Suppressor macrophage treated with lipopolysaccharide for 1 hour (primary cell): ENCODE measurements around the gene FILIP1.

ENCODE experiments used
- DNase-seq, 3 donors: peaks; one replicate each; pipeline ENCODE4 v3.0.0-alpha.2; 2020 to 2022

The FILIP1 gene

GRCh38 chr6:75376347-75377024, 117.1 kb downstream of the FILIP1 start:
- no peak for DNase-seq

DNA sequence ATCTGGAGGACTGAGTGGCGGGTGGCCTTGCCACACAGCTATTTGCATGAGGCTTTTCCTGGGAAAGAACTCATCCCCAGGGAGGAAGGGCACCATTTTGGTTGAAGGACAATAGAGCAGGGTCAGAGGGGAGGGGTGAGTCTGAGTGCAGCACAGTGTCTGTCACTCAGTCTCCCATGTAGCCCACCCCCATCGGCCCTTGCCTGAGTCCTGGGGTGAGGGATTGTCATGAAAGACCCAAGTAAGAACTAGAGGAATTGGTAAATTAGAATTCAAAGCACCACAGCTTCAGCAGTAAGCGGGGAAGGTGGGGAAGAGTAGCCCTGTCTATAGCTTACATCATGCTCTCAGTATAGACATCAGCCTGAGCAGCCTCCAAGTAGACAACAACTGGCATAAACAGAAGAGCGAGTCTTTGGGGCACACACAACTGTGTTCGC, 118.6 kb downstream of the FILIP1 start:
- DNase-seq = no peak

- DNase-seq = no peak
These were observed 120.7 kb downstream of the FILIP1 start for GRCh38 chr6:75372884-75373283.

DNA sequence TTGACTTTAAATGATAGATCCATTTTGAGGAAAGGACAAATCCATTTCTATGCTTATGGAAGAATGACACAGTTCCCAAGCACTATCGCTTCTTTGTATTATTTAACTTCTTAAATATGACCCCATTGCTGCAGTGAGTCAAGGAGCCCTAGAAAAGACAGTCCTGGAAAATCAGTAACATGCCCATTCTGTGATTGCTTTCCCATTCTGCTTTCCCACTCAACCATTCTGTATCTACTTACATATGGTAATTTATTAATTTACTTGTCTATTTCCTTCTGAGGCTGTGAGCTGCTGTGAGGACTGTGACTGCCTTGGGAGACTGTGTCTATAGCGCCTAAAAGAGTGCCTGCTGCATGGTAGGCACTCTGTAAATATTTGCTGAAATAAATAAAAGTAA, 123.6 kb downstream of the FILIP1 start:
- DNase-seq = no peak

- peak in 1 of 3 donors; percentile 15 for DNase-seq
These were observed 124.7 kb downstream of the FILIP1 start for GRCh38 chr6:75368864-75369402.

- no peak for DNase-seq
These were observed 125.3 kb downstream of the FILIP1 start for GRCh38 chr6:75368151-75368779.

GRCh38 chr6:75363304-75363703, 130.3 kb downstream of the FILIP1 start:
- no peak for DNase-seq

DNA sequence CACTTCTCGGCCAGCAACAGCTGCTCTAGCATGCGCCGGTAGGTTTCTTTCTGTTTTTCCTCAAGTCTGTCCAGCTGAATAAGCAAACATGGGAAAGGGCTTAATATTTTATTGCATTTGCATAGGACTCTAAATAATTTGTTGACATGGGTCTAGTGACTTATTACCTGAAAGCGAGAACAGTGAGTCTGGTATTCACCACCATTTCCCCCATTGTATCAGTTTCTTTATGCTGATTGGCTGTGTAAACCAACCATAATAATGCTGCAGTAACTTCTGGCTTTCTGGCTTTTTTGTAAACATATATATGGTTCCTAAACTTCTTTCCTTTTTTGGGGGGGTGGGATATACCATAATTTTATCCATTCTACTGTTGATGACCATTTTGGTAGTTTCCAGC, 140.0 kb downstream of the FILIP1 start:
- no peak for DNase-seq

DNA sequence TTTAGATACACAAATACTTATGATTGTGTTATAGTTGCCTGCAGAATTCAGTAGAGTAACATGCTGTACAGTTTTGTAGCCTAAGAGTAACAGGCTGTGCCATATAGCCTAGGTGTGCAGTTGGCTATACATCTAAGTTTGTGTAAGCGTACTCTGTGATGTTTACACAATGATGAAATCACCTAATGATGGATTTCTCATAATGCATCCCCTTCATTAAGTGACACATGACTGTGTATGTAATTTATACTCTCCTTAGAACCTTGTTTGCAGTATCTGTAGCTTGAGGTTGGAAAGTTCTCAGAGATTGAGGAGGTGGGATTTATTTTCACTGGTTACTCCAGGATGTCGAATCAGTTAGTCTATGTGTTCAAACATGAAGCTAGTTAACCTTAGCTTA, 142.0 kb downstream of the FILIP1 start:
- DNase-seq = no peak

- no peak for DNase-seq
These were observed 142.8 kb downstream of the FILIP1 start for GRCh38 chr6:75350808-75351207.

GRCh38 chr6:75350156-75350555, 143.4 kb downstream of the FILIP1 start:
- DNase-seq = no peak

- DNase-seq = peak; percentile 10 to 18 (median 15)
These were observed 144.2 kb downstream of the FILIP1 start for GRCh38 chr6:75349262-75349984.

DNA sequence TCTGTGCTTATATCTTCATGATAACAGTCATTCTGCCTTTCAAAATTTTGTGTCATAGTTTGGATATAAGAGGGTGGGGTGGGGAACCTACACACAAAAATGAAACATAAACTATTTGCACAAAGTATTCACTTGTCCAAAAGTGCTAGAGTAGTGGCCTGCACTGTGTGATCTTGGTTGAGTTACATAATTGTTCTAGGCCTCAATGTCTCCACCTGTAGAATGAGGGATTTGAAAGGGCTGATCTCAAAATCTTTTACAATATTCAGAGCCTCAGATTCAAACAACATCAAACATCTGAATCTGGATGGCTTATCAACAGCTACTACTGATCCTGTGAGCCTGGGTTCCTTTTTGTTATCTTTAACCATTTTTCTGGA, 144.7 kb downstream of the FILIP1 start:
- no peak for DNase-seq

DNA sequence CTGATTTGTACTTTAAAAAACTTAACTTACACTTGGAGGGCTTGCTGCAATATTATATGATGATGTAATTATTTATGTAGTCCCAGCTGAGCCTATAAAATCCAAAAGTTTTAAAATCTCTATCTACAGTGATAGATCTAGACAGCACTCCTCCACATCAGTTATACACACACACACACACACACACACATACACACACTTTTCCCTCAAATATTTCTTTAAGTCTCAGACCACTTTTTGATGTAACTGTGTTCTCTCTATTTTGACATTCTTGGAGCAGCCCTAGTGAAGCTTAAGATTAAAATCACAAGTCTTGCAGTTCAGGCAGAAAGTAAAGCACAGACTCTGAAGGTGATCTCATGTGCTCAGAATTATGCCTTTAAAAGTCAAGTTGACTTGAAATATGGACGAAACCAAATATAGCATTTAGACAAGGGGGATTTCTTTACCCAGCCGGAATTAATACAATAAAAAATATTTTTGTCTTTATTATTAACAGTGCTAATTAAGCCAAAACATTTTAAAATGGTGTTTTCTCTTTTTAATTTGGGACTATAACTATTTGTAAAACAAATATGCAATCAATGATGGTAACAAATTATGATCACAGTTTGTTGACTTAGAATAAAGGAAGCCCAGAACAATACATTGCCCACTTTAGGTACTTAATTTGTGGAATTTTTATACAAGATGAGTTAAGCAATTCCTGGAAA, 145.5 kb downstream of the FILIP1 start:
- no peak for DNase-seq

- DNase-seq = no peak
These were observed 148.2 kb downstream of the FILIP1 start for GRCh38 chr6:75345413-75345812.

- DNase-seq = peak in 1 of 3 donors; percentile 1
These were observed 149.1 kb downstream of the FILIP1 start for GRCh38 chr6:75344455-75344854.

DNA sequence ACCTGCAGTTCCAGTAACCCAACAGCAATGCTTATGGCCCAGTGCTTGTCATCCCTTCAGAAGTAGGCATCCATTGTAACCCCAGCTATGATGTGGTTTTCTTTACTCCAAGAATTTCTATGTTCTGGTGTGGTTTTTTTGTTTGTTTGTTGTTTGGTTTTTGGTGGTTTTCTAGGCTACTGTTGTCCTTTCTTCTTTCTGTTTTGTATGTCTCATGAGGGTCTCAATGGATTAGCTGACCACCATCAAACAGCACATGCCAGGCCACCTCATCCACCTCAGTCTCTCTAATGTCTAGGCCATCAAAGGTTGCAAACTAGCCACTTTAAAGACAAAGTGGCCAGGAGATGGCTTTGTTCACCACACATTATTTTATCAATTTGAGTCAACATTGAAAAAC, 149.6 kb downstream of the FILIP1 start:
- no peak for DNase-seq

DNA sequence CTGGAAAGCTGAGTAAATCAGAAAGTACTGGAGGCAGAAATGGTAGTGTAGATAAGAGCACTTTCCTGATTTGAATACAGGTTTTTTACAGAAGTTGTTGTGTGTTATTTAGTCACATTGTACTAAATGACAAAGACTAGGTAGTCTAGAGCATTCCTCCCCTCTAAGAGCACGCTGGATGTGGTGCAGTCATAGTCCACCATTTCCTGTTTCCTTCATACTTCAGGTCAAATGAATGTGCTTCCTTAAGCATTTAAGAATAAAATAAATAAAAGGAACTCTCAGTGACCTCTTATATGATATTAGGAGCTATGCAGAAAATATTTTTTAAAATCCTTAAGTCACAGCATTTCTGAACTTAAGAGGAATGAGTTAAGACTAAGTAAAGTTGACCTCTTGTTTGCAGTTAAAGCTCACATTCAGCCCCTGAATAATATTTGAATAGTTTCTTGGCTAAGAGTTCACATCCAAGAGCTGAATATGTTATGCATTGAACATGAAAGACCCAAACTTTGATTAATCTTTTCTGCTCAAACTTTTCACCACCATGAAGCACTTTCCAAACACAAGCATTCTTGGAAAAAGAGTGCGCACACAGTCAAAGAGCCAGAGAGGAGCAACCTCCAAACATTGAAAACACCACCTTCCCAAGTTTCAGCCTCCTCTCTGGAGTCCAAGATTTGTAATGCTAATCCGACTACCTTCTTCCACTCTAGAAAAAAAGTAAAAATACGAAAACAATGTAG, 155.6 kb downstream of the FILIP1 start:
- DNase-seq = no peak

- DNase-seq = no peak
These were observed 159.1 kb downstream of the FILIP1 start for GRCh38 chr6:75334266-75335040.

DNA sequence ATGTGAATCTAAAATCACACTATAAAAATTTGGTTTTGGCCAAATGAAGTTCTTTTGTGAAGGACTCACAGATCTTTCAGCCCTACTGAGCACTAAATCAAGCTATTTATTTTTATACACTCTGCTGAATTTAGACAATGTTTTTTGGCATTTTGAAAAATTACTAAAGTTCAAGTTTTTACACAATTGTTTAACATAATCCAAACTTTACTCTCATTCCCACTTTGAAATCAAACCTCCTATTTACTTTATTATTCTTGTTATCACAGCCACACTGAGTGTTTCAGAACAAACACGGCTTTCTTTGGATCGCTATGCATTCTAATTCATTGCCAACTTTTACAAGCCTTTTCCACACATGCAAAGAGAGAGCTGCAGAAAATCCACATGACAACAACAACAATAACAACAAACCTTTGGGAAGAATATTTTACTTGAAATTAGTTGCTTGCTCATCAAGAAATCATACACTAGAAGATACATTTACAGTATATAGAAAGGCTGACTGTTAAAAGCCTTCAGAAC, 159.9 kb downstream of the FILIP1 start:
- DNase-seq = no peak

DNA sequence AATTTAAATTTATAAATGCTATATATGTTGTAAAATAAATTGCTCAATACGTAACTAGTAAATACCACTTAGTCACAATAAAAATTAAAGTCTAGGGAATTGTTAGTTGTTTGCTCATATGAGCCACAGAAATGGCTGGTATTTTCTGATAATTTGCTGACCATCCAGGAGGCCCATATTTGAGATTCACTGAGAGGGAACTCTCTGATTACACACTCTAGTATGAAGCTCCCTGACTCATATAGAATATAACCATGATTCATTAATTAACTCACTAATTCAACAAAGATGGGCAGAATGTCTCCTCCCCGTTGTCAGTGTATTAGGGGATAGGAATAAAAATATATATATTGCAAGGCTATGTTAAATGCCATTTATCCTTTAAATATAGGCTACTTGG, 162.4 kb downstream of the FILIP1 start:
- DNase-seq = no peak
